IMR-90 (cell line): ENCODE results near the gene SPATA46.

Experiments used
- BHLHE40 ChIP-seq: fragments of 150-350 bp; IDR thresholded peaks from 2 replicates; pipeline ENCODE4 v1.6.1; 2016; ENCODE audit warnings: mild to moderate bottlenecking, low read depth, low read length
- CHD1 ChIP-seq: IDR thresholded peaks from 2 replicates; pipeline ENCODE4 v1.6.1; 2012; ENCODE audit warnings: low read depth, low read length, improper control_type of control experiment
- ELK1 ChIP-seq: fragments of 150-350 bp; IDR thresholded peaks from 2 replicates; pipeline ENCODE4 v1.6.1; 2016; ENCODE audit warnings: low read depth, mild to moderate bottlenecking, low read length, moderate library complexity, borderline replicate concordance
- FOS ChIP-seq: fragments of 150-350 bp; IDR thresholded peaks from 2 replicates; pipeline ENCODE4 v1.6.1; 2016; ENCODE audit warnings: low read depth, low read length
- MAFK ChIP-seq: IDR thresholded peaks from 2 replicates; pipeline ENCODE4 v1.6.1; 2012; ENCODE audit warnings: low read depth, low read length, improper control_type of control experiment
- POLR2A ChIP-seq: IDR thresholded peaks from 2 replicates; pipeline ENCODE4 v1.6.1; 2012; ENCODE audit warnings: mild to moderate bottlenecking, low read depth, low read length
- RCOR1 ChIP-seq: IDR thresholded peaks from 2 replicates; pipeline ENCODE4 v1.6.1; 2012; ENCODE audit warnings: mild to moderate bottlenecking, low read length, improper control_type of control experiment; ENCODE audit not compliant: insufficient replicate concordance
- RFX5 ChIP-seq: IDR thresholded peaks from 2 replicates; pipeline ENCODE4 v1.8.0; 2012; ENCODE audit warnings: low read depth, mild to moderate bottlenecking, low read length, moderate library complexity
- SMC3 ChIP-seq: fragments of 150-350 bp; IDR thresholded peaks from 2 replicates; pipeline ENCODE4 v1.6.1; 2016; ENCODE audit warnings: low read depth, mild to moderate bottlenecking, antibody characterized with exemption, low read length, moderate library complexity
- USF2 ChIP-seq: fragments of 150-350 bp; IDR thresholded peaks from 2 replicates; pipeline ENCODE4 v1.6.1; 2017; ENCODE audit warnings: mild to moderate bottlenecking, antibody characterized with exemption, low read length, low read depth
- TF ChIP-seq, protein P1 (sequence below): conservative IDR thresholded peaks from 2 replicates; pipeline ENCODE4 v1.5.1; 2012; ENCODE audit warnings: mild to moderate bottlenecking, low read depth, low read length, improper control_type of control experiment

DNA sequence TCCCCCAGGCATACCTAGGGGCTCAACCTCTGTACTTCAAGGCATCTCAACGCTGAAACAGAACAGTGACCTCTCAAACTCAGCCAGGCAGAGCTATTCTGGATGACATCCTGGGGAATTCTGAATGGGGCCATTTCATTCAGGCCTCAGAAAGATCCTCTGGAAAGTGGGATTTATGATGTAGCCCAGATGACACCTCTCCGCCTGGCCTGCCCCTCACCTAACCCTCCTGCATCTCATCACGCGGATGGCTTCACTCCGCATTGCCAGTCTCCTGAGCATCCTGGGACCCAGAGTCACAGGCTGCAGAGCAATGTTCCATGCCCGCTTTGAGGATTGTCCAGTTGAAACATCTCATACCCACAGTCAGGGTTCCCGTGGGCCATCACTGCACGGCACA lies 1.2 kb downstream of the SPATA46 start:
- TF ChIP-seq, protein P1, sequence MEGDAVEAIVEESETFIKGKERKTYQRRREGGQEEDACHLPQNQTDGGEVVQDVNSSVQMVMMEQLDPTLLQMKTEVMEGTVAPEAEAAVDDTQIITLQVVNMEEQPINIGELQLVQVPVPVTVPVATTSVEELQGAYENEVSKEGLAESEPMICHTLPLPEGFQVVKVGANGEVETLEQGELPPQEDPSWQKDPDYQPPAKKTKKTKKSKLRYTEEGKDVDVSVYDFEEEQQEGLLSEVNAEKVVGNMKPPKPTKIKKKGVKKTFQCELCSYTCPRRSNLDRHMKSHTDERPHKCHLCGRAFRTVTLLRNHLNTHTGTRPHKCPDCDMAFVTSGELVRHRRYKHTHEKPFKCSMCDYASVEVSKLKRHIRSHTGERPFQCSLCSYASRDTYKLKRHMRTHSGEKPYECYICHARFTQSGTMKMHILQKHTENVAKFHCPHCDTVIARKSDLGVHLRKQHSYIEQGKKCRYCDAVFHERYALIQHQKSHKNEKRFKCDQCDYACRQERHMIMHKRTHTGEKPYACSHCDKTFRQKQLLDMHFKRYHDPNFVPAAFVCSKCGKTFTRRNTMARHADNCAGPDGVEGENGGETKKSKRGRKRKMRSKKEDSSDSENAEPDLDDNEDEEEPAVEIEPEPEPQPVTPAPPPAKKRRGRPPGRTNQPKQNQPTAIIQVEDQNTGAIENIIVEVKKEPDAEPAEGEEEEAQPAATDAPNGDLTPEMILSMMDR = no peak
- TF ChIP-seq POLR2A (no peak), BHLHE40 (no peak), CHD1 (no peak), MAFK (no peak), RCOR1 (no peak), RFX5 (no peak), FOS (no peak), SMC3 (no peak), ELK1 (no peak), USF2 (no peak)
